Chondrocyte (in vitro differentiated cells): ENCODE data around the gene C11orf52. TPM values are rescaled to one million over a fixed set of nuclear protein-coding genes. Genes with fewer than 3 reads are reported as not detected.

Experiments
- DNase-seq: peaks from one replicate; pipeline ENCODE4 v3.0.0; 2021; ENCODE audit warnings: mixed read lengths, low spot score
- H3K27ac Mint-ChIP-seq: one replicate; pipeline ENCODE4 v1.8.0; 2021; ENCODE audit warnings: mild to moderate bottlenecking, moderate library complexity, mixed read lengths; ENCODE audit not compliant: unreplicated experiment
- H3K27me3 Mint-ChIP-seq: 2 replicates; pipeline ENCODE4 v1.8.0; 2021; ENCODE audit warnings: low read depth, mixed read lengths
- H3K36me3 Mint-ChIP-seq: 2 replicates; pipeline ENCODE4 v1.8.0; 2021; ENCODE audit warnings: low read depth, mixed read lengths
- H3K4me1 Mint-ChIP-seq: 2 replicates; pipeline ENCODE4 v1.8.0; 2021; ENCODE audit warnings: low read depth, mild to moderate bottlenecking, mixed read lengths
- H3K4me3 Mint-ChIP-seq: one replicate; pipeline ENCODE4 v1.8.0; 2021; ENCODE audit warnings: mild to moderate bottlenecking, moderate library complexity, mixed read lengths; ENCODE audit not compliant: unreplicated experiment
- H3K9me3 Mint-ChIP-seq: 2 replicates; pipeline ENCODE4 v1.8.0; 2021; ENCODE audit warnings: low read depth, mixed read lengths
- total RNA-seq: library from RNA; stranded (reverse); gene quantifications from 3 replicates; pipeline ENCODE4 v1.2.1, GENCODE V29; 2021
- TF ChIP-seq, protein P1 (sequence below): fragments of 200-600 bp; sonication (generic); IDR thresholded peaks from 2 replicates; pipeline ENCODE4 v1.5.0; 2021; ENCODE audit warnings: antibody characterized with exemption, mild to moderate bottlenecking, moderate library complexity

C11orf52 gene
- total RNA-seq, 1 donor from 2014 or later: 0.67 TPM

DNA sequence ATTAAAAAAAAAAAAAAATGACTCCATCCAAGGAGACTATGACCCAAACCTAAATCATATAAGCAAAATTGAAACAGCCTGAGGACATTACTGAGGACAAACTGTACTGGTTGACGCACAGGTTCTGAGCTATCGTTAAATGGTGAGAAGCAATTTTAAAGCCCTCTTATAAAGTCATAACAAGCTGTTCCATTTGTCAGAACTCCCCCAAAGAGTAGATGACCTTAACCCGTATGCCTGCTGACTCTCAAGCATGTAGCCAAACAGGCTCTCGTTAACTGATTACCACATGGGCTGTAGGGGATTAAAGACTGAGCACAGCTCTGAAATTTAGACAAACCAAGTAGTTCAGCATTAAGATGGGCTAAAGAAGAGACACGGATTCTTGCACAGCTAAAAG is 9.3 kb upstream of the C11orf52 start:
- Mint-ChIP-seq H3K4me3 (peak overlapping the region; percentile 98), H3K4me1 (peaks cover 88% of the 10 kb centered on the region), H3K9me3 (peaks cover 3% of the 10 kb centered on the region), H3K27me3 (no peaks in the 10 kb centered on the region), H3K36me3 (peaks cover 24% of the 10 kb centered on the region), H3K27ac (peak overlapping the region; percentile 100)
- TF ChIP-seq, protein P1, sequence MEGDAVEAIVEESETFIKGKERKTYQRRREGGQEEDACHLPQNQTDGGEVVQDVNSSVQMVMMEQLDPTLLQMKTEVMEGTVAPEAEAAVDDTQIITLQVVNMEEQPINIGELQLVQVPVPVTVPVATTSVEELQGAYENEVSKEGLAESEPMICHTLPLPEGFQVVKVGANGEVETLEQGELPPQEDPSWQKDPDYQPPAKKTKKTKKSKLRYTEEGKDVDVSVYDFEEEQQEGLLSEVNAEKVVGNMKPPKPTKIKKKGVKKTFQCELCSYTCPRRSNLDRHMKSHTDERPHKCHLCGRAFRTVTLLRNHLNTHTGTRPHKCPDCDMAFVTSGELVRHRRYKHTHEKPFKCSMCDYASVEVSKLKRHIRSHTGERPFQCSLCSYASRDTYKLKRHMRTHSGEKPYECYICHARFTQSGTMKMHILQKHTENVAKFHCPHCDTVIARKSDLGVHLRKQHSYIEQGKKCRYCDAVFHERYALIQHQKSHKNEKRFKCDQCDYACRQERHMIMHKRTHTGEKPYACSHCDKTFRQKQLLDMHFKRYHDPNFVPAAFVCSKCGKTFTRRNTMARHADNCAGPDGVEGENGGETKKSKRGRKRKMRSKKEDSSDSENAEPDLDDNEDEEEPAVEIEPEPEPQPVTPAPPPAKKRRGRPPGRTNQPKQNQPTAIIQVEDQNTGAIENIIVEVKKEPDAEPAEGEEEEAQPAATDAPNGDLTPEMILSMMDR: no peak
- no peak for DNase-seq

DNA sequence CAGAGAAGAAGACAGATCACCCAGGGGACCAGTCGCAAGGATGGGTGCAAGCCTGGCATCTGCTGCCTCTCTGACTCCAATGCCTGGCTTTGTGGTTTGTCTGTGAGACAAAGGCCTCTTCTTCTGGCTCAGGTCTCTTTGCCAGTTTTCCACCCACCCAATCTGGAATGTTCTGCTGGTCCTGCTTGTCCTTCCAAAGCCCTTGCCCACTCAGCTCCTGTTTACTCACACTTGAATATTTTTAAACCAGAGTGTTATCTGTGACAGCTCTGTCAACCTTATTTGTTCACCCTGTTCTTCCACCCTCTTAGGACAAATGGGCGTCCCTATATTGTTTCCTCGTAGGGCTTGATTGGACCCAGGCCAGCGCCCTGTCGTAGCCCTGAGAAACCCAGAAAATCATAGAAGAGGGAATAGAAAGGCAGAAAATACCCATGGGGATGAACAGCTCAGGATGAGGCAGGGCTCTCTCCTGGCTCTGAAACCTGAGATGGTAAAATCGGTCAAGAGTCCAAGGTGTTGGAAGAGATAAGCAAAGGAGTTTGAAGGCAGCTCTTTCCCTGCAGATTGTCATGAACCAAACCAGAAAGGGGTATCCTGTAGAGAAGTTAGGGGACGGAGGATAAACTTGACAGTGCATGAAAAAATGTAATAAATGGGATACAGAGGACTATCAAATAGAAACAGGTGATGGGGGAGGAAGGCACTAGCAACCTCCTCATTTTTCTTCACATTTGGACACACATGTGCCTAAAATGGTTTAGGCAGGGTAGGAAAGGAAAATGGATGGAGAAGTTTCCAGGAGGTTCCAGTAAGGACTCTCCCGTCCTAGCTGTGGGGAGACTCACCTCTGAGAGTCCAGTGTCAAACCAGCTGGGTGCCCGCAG is 7.8 kb upstream of the C11orf52 start:
- Mint-ChIP-seq H3K27me3 (no peaks in the 10 kb centered on the region), H3K27ac (peak overlapping the region; percentile 100), H3K9me3 (no peaks in the 10 kb centered on the region), H3K4me1 (peaks cover 89% of the 10 kb centered on the region), H3K36me3 (peaks cover 22% of the 10 kb centered on the region), H3K4me3 (peak overlapping the region; percentile 98)
- no peak for DNase-seq
- TF ChIP-seq, protein P1: no peak

DNA sequence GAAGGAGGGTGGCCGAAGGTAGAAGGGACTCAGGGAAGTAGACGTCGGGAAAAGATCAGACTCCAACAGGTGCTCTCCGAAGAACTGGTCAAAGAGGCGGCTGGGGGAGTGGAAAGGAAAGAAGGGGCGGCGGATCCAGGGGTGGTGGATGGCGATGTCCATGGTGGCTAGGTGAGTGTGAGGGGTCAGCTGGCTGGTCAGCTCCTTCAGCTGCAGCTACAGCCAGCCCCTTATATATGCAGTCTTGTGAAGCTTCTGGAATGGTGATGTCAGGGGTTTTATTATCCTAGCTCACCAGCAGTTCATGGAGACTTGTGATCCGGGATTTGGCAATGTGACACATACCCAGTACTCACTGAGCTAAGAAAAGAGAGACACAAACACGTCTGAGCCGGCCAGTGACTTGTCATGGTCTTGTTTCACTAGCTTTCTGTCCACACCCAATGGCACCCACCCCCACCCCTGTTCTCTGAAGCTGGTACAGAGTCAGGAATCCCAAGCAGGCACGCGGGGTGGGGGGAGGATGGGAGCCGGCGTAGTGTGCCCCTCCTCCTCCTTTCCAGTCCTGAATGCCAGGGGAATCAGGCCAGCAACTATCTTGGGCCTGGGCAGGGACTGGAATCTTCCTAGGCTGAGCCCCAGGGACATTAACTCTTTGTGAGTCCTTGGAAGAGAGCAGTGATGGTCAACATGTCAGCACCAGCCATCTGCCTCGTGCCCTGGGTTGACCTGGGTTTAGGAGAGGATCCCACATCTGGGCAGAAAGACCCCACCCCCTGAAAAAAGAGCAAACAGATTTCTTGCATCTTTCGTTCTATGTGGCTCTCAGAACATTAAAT is 6.9 kb upstream of the C11orf52 start, which contains the start of gene CRYAB:
Gene CRYAB, minus strand, starts transcription at position 208 of the 839 bp plus-strand sequence. Its CDS starts 46 bp downstream, at position 162.
- no peaks in the 10 kb centered on the region for H3K9me3 Mint-ChIP-seq
- H3K4me3 Mint-ChIP-seq: peak within 1 kb of the TSS; percentile 98
- H3K4me1 Mint-ChIP-seq: peaks cover 88% of the 10 kb centered on the region
- DNase-seq: no peak
- H3K27ac Mint-ChIP-seq: peak within 1 kb of the TSS; percentile 100
- TF ChIP-seq, protein P1: no peak
- no peaks in the 10 kb centered on the region for H3K27me3 Mint-ChIP-seq
- H3K36me3 Mint-ChIP-seq: peaks cover 22% of the 10 kb centered on the region

DNA sequence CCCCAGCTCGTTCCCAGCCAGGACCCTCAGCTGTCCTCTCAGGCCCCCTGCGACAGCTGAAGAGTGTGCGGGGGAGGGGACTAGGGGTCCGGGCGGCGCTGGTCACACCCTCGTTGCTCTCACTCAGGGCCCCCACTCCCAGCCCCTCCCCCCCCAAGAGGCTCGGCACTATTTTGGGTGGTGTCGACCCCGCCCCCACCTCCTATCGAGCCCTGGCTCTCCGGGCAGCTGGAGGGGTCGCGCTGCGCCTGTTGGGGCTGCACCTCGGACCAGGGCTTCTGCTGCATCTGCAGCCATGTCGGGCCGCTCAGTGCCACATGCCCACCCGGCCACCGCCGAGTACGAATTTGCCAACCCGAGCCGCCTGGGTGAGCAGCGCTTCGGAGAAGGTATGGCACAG is 6.2 kb upstream of the C11orf52 start, which contains the start of gene HSPB2:
Gene HSPB2, plus strand, starts transcription at position 200 of the 400 bp plus-strand sequence. Its CDS starts 96 bp downstream, at position 296.
- Mint-ChIP-seq H3K36me3 (peaks cover 20% of the 10 kb centered on the region), H3K27ac (peak within 1 kb of the TSS; percentile 100), H3K9me3 (no peaks in the 10 kb centered on the region), H3K4me3 (peak within 1 kb of the TSS; percentile 98), H3K4me1 (peaks cover 88% of the 10 kb centered on the region), H3K27me3 (no peaks in the 10 kb centered on the region)
- TF ChIP-seq, protein P1: no peak
- DNase-seq: no peak
